GM19239 (cell line): Measurements from ENCODE around the gene FEM1B.

Experiments used
- DNase-seq: peaks from one replicate; pipeline ENCODE4 v3.0.0; 2011; ENCODE audit warnings: low spot score; ENCODE audit not compliant: insufficient read length
- FAIRE-seq: peaks from 2 replicates; lab custom pipeline; 2011; peaks lifted over from hg19 to GRCh38; lab: Jason Lieb, UNC

Gene FEM1B

GRCh38 chr15:68339481-68339880 lies 61.9 kb downstream of the FEM1B start:
- DNase-seq (no peak), FAIRE-seq (no peak)

- no peak for FAIRE-seq
- no peak for DNase-seq
These were observed 63.5 kb downstream of the FEM1B start for GRCh38 chr15:68340726-68341671.

GRCh38 chr15:68341760-68342725 lies 64.5 kb downstream of the FEM1B start:
- DNase-seq, result no peak
- no peak for FAIRE-seq

- DNase-seq (no peak), FAIRE-seq (no peak)
These were observed 66.2 kb downstream of the FEM1B start for GRCh38 chr15:68343579-68344225.

GRCh38 chr15:68344600-68344999 lies 67.1 kb downstream of the FEM1B start:
- no peak for FAIRE-seq
- no peak for DNase-seq
